Neural crest cell (in vitro differentiated cells): Measurements from ENCODE around the gene IL9R. TPM values are rescaled to one million over a fixed set of nuclear protein-coding genes. Genes with fewer than 3 reads are reported as not detected.
"Not testable (repeated sequence)": the region's sequence is repeated elsewhere in the genome, so short reads cannot be mapped to it uniquely, and the experiment has no call there.

Source experiments
- DNase-seq: peaks from one replicate; pipeline ENCODE4 v3.0.0; 2021; ENCODE audit warnings: low read depth, mixed read lengths, low spot score
- H3K27ac Mint-ChIP-seq: one replicate; pipeline ENCODE4 v1.8.0; 2021; ENCODE audit warnings: mild to moderate bottlenecking, mixed read lengths; ENCODE audit not compliant: unreplicated experiment
- H3K27me3 Mint-ChIP-seq: 2 replicates; pipeline ENCODE4 v1.8.0; 2021; ENCODE audit warnings: low read depth, mild to moderate bottlenecking, mixed read lengths
- H3K36me3 Mint-ChIP-seq: 2 replicates; pipeline ENCODE4 v1.8.0; 2021; ENCODE audit warnings: low read depth, mild to moderate bottlenecking, mixed read lengths
- H3K4me1 Mint-ChIP-seq: 2 replicates; pipeline ENCODE4 v1.8.0; 2021; ENCODE audit warnings: mixed read lengths
- H3K4me3 Mint-ChIP-seq: one replicate; pipeline ENCODE4 v1.8.0; 2021; ENCODE audit warnings: mild to moderate bottlenecking, mixed read lengths
- H3K9me3 Mint-ChIP-seq: 2 replicates; pipeline ENCODE4 v1.8.0; 2021; ENCODE audit warnings: mixed read lengths
- total RNA-seq: library from RNA; stranded (reverse); gene quantifications from 2 replicates; pipeline ENCODE4 v1.2.1, GENCODE V29; 2021
- TF ChIP-seq, protein P1 (sequence below): fragments of 200-600 bp; sonication (generic); conservative IDR thresholded peaks from 2 replicates; pipeline ENCODE4 v1.5.0; 2021; ENCODE audit warnings: antibody characterized with exemption, mild to moderate bottlenecking

IL9R gene
- total RNA-seq, 1 donor from 2014 or later = not detected

DNA sequence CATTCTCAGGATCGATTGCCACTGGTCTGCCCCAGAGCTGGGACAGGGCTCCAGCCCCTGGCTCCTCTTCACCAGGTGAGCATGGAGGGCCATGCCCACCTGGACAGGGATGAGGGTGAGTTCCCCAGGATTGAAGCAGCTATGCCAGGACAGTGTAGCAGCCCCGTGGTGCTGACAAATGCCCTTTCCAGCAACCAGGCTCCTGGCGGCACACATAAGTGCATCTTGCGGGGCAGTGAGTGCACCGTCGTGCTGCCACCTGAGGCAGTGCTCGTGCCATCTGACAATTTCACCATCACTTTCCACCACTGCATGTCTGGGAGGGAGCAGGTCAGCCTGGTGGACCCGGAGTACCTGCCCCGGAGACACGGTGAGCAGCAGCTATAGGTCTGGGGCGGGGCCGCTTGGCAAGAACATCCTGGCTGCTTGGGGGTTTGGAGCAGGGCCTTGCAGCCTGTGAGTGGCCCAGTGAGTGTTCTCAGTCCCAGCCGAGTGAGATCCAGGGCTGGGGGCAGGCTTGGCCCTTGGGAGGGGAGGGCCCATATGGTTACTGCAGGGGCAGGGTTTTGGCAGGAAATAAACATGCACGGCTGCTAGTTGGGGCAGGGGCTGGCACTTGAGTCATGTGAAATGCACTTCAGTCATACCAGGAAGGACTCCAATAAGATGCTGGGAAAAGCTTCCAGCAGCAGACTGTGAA, 6.1 kb downstream of the IL9R start:
- Mint-ChIP-seq H3K9me3 (peaks cover 4% of the 10 kb centered on the region), H3K4me1 (no peaks in the 10 kb centered on the region), H3K27me3 (no peaks in the 10 kb centered on the region), H3K4me3 (no peak overlapping the region), H3K27ac (no peak overlapping the region), H3K36me3 (peaks cover 4% of the 10 kb centered on the region)
- no peak for DNase-seq
- TF ChIP-seq, protein P1, sequence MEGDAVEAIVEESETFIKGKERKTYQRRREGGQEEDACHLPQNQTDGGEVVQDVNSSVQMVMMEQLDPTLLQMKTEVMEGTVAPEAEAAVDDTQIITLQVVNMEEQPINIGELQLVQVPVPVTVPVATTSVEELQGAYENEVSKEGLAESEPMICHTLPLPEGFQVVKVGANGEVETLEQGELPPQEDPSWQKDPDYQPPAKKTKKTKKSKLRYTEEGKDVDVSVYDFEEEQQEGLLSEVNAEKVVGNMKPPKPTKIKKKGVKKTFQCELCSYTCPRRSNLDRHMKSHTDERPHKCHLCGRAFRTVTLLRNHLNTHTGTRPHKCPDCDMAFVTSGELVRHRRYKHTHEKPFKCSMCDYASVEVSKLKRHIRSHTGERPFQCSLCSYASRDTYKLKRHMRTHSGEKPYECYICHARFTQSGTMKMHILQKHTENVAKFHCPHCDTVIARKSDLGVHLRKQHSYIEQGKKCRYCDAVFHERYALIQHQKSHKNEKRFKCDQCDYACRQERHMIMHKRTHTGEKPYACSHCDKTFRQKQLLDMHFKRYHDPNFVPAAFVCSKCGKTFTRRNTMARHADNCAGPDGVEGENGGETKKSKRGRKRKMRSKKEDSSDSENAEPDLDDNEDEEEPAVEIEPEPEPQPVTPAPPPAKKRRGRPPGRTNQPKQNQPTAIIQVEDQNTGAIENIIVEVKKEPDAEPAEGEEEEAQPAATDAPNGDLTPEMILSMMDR = no peak

DNA sequence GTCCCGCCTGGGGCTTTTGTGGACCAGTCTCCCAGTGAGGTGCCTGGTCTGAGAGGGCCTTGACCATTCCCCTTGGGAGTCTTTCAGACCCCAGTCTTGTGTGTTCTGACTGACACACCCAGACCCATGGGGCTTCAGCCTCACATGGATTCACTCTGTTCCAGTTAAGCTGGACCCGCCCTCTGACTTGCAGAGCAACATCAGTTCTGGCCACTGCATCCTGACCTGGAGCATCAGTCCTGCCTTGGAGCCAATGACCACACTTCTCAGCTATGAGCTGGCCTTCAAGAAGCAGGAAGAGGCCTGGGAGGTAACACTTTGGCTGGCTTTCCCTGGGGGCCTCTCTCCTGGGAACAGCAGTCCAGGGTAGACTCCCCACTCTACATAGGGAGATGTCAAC, 6.8 kb downstream of the IL9R start:
- Mint-ChIP-seq H3K27ac (no peak overlapping the region), H3K27me3 (no peaks in the 10 kb centered on the region), H3K4me3 (no peak overlapping the region), H3K36me3 (peaks cover 4% of the 10 kb centered on the region), H3K4me1 (no peaks in the 10 kb centered on the region), H3K9me3 (peaks cover 4% of the 10 kb centered on the region)
- DNase-seq = no peak
- TF ChIP-seq, protein P1 = no peak

DNA sequence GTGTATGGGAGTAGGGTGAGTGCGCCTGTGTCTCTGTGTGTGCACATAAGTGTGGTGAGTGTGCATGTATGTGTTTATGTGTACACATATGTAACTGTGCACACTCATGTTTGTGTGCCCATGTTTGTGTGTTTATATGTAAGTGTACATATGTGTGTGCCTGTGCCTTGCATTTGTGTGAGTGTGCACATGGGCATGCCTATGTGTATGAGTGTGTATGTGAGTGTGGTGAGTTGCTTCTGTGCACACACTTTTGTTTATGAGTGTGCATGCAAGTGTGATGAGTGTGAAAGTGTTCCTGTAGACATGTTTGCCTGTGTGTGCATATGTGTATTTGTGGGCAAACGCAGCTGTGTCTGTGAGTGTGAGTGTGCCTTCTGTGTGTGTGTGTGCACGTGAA, 7.2 kb downstream of the IL9R start:
- H3K27me3 Mint-ChIP-seq = no peaks in the 10 kb centered on the region
- DNase-seq = no peak
- H3K4me3 Mint-ChIP-seq = no peak overlapping the region
- peaks cover 4% of the 10 kb centered on the region for H3K9me3 Mint-ChIP-seq
- H3K27ac Mint-ChIP-seq = no peak overlapping the region
- H3K4me1 Mint-ChIP-seq = no peaks in the 10 kb centered on the region
- TF ChIP-seq, protein P1 = no peak
- H3K36me3 Mint-ChIP-seq = peaks cover 4% of the 10 kb centered on the region

DNA sequence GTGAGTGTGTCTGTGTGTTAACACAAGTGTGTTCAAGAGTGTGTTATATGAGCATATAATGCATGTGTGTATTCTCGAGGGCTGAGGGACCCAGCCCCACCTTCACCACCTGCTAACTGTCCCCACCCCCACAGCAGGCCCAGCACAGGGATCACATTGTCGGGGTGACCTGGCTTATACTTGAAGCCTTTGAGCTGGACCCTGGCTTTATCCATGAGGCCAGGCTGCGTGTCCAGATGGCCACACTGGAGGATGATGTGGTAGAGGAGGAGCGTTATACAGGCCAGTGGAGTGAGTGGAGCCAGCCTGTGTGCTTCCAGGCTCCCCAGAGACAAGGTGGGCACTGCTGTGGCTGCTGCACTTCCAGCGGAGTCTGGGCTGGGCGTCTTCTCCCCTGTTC, 7.6 kb downstream of the IL9R start:
- Mint-ChIP-seq H3K36me3 (peaks cover 4% of the 10 kb centered on the region), H3K4me1 (no peaks in the 10 kb centered on the region), H3K9me3 (peaks cover 4% of the 10 kb centered on the region), H3K27me3 (no peaks in the 10 kb centered on the region), H3K27ac (no peak overlapping the region), H3K4me3 (no peak overlapping the region)
- TF ChIP-seq, protein P1 = no peak
- no peak for DNase-seq

DNA sequence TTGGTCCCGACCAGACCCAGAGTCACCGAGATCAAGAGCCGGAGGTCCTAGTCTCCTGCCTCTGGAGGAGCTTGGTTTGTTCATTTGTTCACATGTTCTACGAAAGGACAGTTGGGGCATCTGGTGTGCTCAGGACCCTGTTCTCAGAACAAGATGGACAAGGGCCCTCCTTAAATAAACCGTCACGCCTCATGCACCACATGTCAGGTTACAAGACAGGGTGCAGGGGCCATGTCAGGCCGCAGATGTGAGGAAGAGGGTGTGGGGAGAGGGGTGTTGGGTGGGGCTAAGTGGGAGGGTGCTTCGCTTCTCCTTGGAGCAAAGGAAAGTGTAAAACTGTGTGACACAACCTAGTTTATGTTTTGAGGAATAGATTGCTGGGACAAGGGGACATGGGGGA, 9.0 kb downstream of the IL9R start:
- H3K36me3 Mint-ChIP-seq, H3K9me3 Mint-ChIP-seq, H3K4me3 Mint-ChIP-seq, H3K4me1 Mint-ChIP-seq, H3K27me3 Mint-ChIP-seq, DNase-seq, H3K27ac Mint-ChIP-seq: not testable (repeated sequence)

DNA sequence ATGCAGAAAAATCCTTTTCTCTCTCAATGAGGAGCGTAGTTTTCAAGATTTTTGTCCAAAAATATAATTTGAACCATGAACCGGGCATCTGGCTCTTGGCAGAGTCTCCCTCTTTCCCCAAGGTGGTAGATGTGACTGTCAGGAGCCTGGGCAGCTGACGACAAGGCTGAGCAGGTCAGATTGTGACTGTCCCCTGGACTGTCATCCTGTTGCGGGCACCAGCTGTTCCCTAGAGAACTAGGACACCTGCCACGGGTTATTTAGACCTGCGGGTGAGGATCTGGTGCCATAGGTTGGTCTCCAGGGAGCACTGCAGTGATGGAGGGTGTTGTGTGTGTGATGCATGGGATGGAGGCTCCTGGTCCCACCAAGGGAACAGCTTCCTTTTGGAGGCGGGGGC, 10.9 kb downstream of the IL9R start:
- not testable (repeated sequence) for H3K36me3 Mint-ChIP-seq, H3K9me3 Mint-ChIP-seq, DNase-seq, H3K27me3 Mint-ChIP-seq, H3K4me1 Mint-ChIP-seq, H3K4me3 Mint-ChIP-seq, H3K27ac Mint-ChIP-seq
